A673 (cell line): ENCODE results near the gene RPS6KA2. TPM values are rescaled to one million over a fixed set of nuclear protein-coding genes. Genes with fewer than 3 reads are reported as not detected.

ENCODE experiments used
- BruUV-seq: library from RNA; stranded (reverse); fragments of 400-500 nt; replicated peaks from 2 replicates; lab custom pipeline; 2021; lab: Mats Ljungman, UMichigan
- CTCF ChIA-PET: fragments of 300-600 bp; sonication (Branson Sonifier 250); formaldehyde crosslinking; loops from one replicate; lab custom pipeline; 2022; ENCODE audit warnings: antibody characterized with exemption; lab: Charles Lee
- POLR2A ChIA-PET: fragments of 300-600 bp; sonication (Branson Sonifier 250); formaldehyde crosslinking; loops from one replicate; lab custom pipeline; 2022; ENCODE audit warnings: antibody characterized with exemption; ENCODE audit not compliant: low non-redundant PET; lab: Charles Lee
- DNase-seq: peaks from one replicate; pipeline ENCODE4 v3.0.0-alpha.2; 2015; ENCODE audit warnings: low spot score
- H3K27ac ChIP-seq: fragments of 200-600 bp; sonication (generic); 2 replicates; pipeline ENCODE4 v1.5.1; 2016; ENCODE audit warnings: mixed run types, low read depth, mild to moderate bottlenecking, mixed read lengths, antibody characterized with exemption, low read length; ENCODE audit not compliant: poor library complexity, severe bottlenecking
- H3K27me3 ChIP-seq: fragments of 200-600 bp; sonication (generic); replicated peaks from 2 replicates; pipeline ENCODE4 v1.6.1; 2017; ENCODE audit warnings: mixed run types, low read depth, mild to moderate bottlenecking, mixed read lengths, antibody characterized with exemption, low read length; ENCODE audit not compliant: insufficient read depth, poor library complexity
- H3K36me3 ChIP-seq: fragments of 200-600 bp; sonication (generic); 2 replicates; pipeline ENCODE4 v1.6.1; 2016; ENCODE audit warnings: mixed run types, mild to moderate bottlenecking, mixed read lengths, antibody characterized with exemption, low read length; ENCODE audit not compliant: insufficient read depth, poor library complexity, severe bottlenecking
- H3K4me1 ChIP-seq: fragments of 200-600 bp; sonication (generic); 2 replicates; pipeline ENCODE4 v1.6.1; 2017; ENCODE audit warnings: mixed run types, mild to moderate bottlenecking, mixed read lengths, antibody characterized with exemption, low read length; ENCODE audit not compliant: insufficient read depth, poor library complexity, severe bottlenecking
- H3K4me3 ChIP-seq: fragments of 200-600 bp; sonication (generic); 2 replicates; pipeline ENCODE4 v1.5.1; 2016; ENCODE audit warnings: low read depth, mixed run types, mild to moderate bottlenecking, mixed read lengths, low read length; ENCODE audit not compliant: poor library complexity, severe bottlenecking
- H3K9me3 ChIP-seq: fragments of 200-600 bp; sonication (generic); 2 replicates; pipeline ENCODE4 v1.6.1; 2016; ENCODE audit warnings: mixed run types, low read depth, mild to moderate bottlenecking, mixed read lengths, antibody characterized with exemption, low read length; ENCODE audit not compliant: poor library complexity, severe bottlenecking
- EZH2 ChIP-seq: fragments of 200-600 bp; sonication (generic); IDR thresholded peaks from 2 replicates; pipeline ENCODE4 v1.6.1; 2017; ENCODE audit warnings: borderline replicate concordance, low read depth, mild to moderate bottlenecking, mixed read lengths, antibody characterized with exemption, low read length; ENCODE audit not compliant: poor library complexity, severe bottlenecking
- intact Hi-C: fragments of 100-400 bp; cut with micrococcal nuclease; formaldehyde crosslinking; loops from one replicate; pipeline ENCODE4 v1.10.0; 2022; ENCODE audit not compliant: unreplicated experiment
- total RNA-seq: library from RNA; stranded (reverse); gene quantifications from 2 replicates; pipeline ENCODE4 v1.2.3, GENCODE V29; 2021
- TF ChIP-seq, protein P1 (sequence below): fragments of 300-800, 200-600 bp; sonication (generic); conservative IDR thresholded peaks from 2 replicates; pipeline ENCODE4 v1.5.1; 2017; ENCODE audit warnings: low read depth, mild to moderate bottlenecking, antibody characterized with exemption, low read length, moderate library complexity, mixed read lengths

Gene RPS6KA2
- total RNA-seq, 1 experiment from 2014 or later = 30.1 TPM

DNA sequence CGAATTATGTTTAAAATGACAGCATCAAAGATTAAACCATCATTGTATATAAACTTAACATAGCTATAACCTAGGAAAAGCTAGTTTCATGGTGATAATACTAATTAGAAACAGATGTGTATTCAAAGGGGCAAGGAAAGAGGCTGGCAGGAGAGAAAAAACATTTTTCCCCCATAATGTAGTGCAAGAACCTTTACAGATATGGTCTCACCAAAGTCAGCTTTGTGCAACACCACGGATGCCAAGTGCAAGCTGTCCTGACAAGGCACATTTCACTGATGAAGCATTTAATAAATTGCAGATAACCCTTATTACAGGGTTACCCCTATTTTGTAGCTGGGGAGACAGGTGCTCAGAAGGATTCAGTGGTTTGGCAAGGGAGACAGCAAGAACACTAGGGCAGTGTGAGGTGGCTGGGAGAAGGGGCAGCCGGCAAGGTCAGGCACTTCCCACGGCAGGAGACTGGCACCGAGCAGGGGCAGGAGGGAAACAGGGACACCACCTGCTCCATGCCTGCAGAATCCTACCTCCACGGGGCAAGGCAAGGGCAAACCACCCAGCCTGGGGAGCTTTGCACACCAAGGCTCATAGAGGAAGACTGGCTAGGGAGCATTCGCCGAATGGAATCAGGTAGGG lies 6.5 kb downstream of the RPS6KA2 start:
- TF ChIP-seq EZH2 = no peak
- TF ChIP-seq, protein P1, sequence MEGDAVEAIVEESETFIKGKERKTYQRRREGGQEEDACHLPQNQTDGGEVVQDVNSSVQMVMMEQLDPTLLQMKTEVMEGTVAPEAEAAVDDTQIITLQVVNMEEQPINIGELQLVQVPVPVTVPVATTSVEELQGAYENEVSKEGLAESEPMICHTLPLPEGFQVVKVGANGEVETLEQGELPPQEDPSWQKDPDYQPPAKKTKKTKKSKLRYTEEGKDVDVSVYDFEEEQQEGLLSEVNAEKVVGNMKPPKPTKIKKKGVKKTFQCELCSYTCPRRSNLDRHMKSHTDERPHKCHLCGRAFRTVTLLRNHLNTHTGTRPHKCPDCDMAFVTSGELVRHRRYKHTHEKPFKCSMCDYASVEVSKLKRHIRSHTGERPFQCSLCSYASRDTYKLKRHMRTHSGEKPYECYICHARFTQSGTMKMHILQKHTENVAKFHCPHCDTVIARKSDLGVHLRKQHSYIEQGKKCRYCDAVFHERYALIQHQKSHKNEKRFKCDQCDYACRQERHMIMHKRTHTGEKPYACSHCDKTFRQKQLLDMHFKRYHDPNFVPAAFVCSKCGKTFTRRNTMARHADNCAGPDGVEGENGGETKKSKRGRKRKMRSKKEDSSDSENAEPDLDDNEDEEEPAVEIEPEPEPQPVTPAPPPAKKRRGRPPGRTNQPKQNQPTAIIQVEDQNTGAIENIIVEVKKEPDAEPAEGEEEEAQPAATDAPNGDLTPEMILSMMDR = no peak
- Histone ChIP-seq H3K4me3 (no peak overlapping the region), H3K27me3 (no peaks in the 10 kb centered on the region), H3K4me1 (peaks cover 28% of the 10 kb centered on the region), H3K36me3 (no peaks in the 10 kb centered on the region), H3K9me3 (no peaks in the 10 kb centered on the region), H3K27ac (no peak overlapping the region)
- POLR2A ChIA-PET = no interaction called here
- no TSS peak for BruUV-seq
- CTCF ChIA-PET = no interaction called here
- peak; percentile 15 for DNase-seq
- intact Hi-C loops = loop anchor here (10.0 kb wide), 1 partner anchor 346 kb away; no protein-coding TSS in a partner anchor

DNA sequence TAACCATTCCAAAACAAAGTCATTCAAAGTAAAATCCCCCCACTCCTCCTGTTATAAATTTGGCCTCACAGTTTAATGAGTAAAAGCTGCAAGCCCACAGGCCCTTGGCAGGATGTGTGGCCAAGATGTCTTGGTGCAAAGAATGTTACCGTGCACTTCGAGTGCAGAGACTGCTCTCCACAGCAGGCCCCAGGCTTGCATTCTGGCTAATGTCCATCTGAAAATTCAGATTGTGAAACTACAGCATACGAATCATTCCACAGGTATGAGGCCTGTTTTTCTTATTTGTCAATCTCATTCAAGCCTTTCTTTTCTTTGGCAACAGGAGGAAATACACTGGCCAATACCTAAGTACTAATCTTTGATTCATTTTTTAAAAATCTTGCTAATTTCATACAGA lies 7.1 kb downstream of the RPS6KA2 start:
- no peaks in the 10 kb centered on the region for H3K36me3 ChIP-seq
- BruUV-seq = no TSS peak
- H3K27ac ChIP-seq = no peak overlapping the region
- no peak overlapping the region for H3K4me3 ChIP-seq
- intact Hi-C loops = loop anchor here (10.0 kb wide), 1 partner anchor 345 kb away; no protein-coding TSS in a partner anchor
- ChIA-PET POLR2A (no interaction called here), CTCF (no interaction called here)
- peaks cover 24% of the 10 kb centered on the region for H3K4me1 ChIP-seq
- TF ChIP-seq, protein P1 = no peak
- no peak for TF ChIP-seq EZH2
- H3K9me3 ChIP-seq = no peaks in the 10 kb centered on the region
- H3K27me3 ChIP-seq = no peaks in the 10 kb centered on the region
- DNase-seq = peak; percentile 19

DNA sequence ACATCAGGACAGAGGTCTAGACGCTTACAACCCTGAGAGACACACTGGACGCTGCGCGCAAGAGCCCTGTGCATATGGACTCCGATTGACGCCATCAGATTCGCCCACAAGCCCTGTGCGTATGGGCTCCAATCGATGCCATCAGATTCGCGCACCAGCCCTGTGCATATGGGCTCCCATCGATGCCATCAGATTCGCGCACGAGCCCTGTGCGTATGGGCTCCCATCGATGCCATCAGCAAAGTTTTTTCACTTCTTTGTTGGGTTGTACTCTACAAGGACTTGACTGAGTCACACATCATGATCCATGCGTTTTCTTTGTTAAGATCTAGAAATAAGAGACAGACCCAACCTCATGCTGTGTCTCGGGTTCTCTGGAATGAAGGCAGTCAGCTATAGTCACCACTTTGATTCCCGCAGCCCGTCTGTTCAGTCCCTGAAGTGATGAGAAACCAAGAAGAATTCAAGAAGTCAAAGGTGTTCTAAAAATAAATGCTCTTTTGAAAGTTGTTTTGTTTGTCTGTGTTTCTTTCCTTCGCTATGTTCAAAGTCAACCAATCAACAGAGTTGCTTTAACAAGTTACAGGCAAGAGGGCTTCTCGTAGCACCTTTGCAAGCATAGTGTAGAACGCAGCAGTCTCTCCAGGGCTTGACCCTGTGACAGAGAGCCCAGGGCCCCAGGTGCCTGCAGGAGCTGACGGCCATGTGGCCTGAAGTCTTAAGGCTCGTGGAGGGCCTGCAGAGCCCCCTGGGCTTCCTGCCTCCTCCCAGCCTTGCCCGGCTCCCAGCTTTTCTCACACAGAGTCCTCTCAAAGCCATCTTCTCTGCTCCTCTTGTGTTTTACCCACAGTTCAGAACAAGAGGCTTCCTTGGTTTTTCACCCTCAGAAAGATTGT lies 7.9 kb downstream of the RPS6KA2 start:
- peaks cover 18% of the 10 kb centered on the region for H3K4me1 ChIP-seq
- intact Hi-C loops = no loop called here
- no peaks in the 10 kb centered on the region for H3K9me3 ChIP-seq
- DNase-seq = no peak
- no peak for TF ChIP-seq EZH2
- TF ChIP-seq, protein P1 = no peak
- no peaks in the 10 kb centered on the region for H3K36me3 ChIP-seq
- CTCF ChIA-PET = no interaction called here
- H3K27ac ChIP-seq = no peak overlapping the region
- no peaks in the 10 kb centered on the region for H3K27me3 ChIP-seq
- H3K4me3 ChIP-seq = no peak overlapping the region
- POLR2A ChIA-PET = no interaction called here
- BruUV-seq = no TSS peak
